Right hindlimb (tissue), 1 donor: Measurements from ENCODE around the gene PPP1R9B.

ENCODE experiments used
- DNase-seq: peaks from one replicate; pipeline ENCODE4 v3.0.0-alpha.2; 2018

Gene PPP1R9B

GRCh38 chr17:50187751-50188530 is 37.5 kb upstream of the PPP1R9B start:
- DNase-seq: no peak

- DNase-seq: no peak
Measured at GRCh38 chr17:50187394-50187725, 36.9 kb upstream of the PPP1R9B start.

GRCh38 chr17:50186661-50187393 is 36.4 kb upstream of the PPP1R9B start:
- DNase-seq: peak; percentile 87

- DNase-seq: peak; percentile 55
Measured at GRCh38 chr17:50185631-50186471, 35.4 kb upstream of the PPP1R9B start.

GRCh38 chr17:50184611-50185398 is 34.3 kb upstream of the PPP1R9B start:
- DNase-seq: peak; percentile 73

GRCh38 chr17:50184064-50184463 is 33.6 kb upstream of the PPP1R9B start:
- peak; percentile 65 for DNase-seq

GRCh38 chr17:50183421-50183994 is 33.0 kb upstream of the PPP1R9B start:
- DNase-seq: peak; percentile 80

- no peak for DNase-seq
Measured at GRCh38 chr17:50182783-50183420, 32.4 kb upstream of the PPP1R9B start.

- DNase-seq: peak; percentile 80
Measured at GRCh38 chr17:50181591-50182560, 31.4 kb upstream of the PPP1R9B start.

GRCh38 chr17:50181144-50181543 is 30.7 kb upstream of the PPP1R9B start:
- DNase-seq: peak; percentile 74

GRCh38 chr17:50180620-50181019 is 30.1 kb upstream of the PPP1R9B start:
- peak; percentile 36 for DNase-seq

GRCh38 chr17:50180111-50180510 is 29.6 kb upstream of the PPP1R9B start:
- peak; percentile 40 for DNase-seq

GRCh38 chr17:50177983-50178834 is 27.7 kb upstream of the PPP1R9B start:
- peak; percentile 90 for DNase-seq

- no peak for DNase-seq
Measured at GRCh38 chr17:50177476-50177875, 27.0 kb upstream of the PPP1R9B start.

- peak; percentile 38 for DNase-seq
Measured at GRCh38 chr17:50176559-50177357, 26.3 kb upstream of the PPP1R9B start.

GRCh38 chr17:50175035-50175807 is 24.7 kb upstream of the PPP1R9B start:
- peak; percentile 38 for DNase-seq

- DNase-seq: peak; percentile 20
Measured at GRCh38 chr17:50174444-50174843, 24.0 kb upstream of the PPP1R9B start.
